ENCODE results near the gene IAH1.

The IAH1 gene, protein sequence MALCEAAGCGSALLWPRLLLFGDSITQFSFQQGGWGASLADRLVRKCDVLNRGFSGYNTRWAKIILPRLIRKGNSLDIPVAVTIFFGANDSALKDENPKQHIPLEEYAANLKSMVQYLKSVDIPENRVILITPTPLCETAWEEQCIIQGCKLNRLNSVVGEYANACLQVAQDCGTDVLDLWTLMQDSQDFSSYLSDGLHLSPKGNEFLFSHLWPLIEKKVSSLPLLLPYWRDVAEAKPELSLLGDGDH

DNA sequence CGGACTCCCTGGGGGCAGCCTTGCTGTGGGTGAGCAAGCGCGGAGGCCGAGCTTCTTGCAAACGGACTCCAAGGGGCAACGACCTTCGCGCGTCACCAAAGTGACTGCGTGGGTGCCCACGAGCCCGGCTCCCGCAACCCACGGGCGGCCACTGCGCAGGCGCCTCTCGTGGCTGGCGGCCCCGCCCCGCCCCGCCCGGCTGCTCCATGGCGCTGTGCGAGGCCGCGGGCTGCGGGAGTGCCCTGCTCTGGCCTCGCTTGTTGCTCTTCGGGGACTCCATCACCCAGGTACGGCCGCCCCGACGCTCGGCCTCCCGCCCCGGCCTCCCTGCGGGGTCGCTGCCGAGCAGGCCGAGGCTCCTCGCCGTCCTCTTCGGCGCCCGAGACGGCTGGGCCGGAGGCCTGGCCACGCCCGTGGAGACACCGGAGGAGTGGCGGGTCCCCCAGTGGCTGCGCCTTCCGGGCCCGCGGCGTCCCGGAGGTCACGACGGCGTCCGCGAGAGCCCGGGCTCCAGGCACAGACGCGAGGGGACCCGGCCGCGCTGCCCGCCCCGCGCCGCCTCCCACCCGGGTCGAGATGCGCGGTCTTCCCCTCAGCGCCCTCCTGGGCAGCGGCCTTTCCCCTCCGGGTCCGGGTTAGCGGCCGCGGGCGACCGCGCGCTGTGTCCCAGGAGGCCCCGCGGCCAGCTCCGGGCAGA is at the start of gene IAH1:
TSS of gene IAH1 (plus strand) at position 191 of the 697 bp plus-strand sequence. CDS start at position 207, 16 bp downstream.
- DNase-seq (ENCODE audit: low read depth in 2 of 2), result no peak

DNA sequence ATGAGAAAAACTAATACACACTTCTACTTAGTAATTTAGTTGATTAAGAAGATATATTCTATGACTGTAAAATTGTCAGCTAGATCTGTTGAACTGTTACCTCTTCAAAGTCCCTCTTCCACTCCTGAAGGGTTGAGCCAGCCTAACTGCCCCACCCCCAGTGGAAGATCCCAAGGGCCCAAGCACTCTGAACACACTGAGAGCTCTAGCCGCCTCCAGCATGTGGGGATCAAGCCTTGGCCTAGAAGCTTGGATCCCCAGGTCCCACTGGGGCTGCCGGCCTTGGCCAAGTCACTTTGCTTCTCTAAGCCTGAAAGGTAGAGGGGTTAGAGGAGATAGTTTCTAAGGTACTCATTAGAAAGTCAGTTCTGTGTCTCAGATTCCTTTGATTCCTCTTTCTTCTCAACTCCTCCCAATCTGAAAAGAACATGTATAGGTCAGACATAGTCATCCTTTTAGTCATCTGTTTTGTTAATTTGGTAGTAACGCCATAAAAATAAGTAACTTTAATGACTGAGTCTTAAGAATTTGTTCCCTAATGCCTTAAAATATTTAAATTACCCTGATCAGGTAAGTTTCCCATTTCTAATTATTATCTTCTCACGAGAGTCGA is 45.3 kb upstream of the IAH1 start:
- no peak for DNase-seq (ENCODE audit: low read depth in 2 of 2)

DNA sequence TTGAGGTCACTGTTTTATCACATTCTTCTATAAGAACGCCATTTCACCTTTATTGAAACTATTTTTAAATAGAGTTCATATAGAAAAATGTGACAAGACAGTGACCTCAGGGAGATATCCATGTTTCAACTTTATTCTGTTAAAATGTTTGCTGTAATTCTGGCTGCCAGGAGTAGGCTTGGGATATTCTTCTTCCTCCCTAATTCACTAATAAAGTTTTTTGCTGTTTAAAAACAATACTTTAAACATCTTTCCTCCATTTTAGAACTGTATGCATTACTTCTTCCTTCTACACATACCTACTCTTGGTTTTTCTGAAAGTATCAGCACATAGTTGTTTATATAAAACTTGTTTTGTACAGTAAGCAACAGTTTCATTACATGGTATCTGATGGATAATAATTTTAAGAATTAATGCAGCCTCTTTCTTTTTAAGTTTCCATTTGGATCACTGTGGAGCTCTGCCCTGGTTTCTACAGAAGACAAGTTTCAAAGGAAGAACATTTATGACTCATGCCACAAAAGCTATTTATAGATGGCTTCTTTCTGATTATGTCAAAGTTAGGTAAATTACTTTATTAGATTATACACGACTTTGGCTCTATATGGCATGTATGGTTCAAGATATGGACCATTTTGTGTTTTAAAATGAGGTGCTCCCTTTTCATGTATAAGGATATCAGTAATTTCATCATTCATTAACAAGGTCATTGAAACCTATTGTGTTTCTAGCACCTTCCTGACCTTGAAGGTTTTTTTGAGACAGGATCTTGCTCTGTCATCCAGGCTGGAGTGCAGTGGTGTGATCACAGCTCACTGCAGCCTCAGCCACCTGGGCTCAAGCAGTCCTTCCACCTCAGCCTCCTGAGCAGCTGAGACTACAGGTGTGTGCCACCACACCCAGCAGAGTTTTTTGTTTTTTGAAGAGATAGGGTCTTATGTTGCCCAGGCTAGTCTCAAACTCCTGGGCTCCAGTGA is 43.7 kb upstream of the IAH1 start:
- no peak for DNase-seq (ENCODE audit: low read depth in 2 of 2)

DNA sequence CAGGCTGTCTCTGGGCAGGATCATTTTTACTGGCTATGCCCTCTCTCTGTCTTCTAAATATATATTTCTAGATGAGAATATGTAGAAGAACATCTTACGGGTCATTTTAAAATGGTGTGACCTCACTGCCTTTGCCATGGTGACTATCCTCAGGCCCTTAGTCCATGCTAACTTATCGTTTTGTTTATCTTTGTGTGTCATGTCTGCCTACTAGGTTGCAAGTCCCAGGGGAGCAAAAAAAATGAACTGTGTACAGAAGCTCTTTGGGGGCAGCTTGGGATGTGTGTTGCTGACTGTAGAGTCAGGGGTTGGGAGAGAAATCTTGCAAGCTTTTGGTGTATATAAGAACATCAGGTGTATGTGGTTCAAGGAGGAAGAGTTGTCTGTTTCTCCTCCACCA is 39.9 kb upstream of the IAH1 start:
- no peak for DNase-seq (ENCODE audit: low read depth in 2 of 2)

DNA sequence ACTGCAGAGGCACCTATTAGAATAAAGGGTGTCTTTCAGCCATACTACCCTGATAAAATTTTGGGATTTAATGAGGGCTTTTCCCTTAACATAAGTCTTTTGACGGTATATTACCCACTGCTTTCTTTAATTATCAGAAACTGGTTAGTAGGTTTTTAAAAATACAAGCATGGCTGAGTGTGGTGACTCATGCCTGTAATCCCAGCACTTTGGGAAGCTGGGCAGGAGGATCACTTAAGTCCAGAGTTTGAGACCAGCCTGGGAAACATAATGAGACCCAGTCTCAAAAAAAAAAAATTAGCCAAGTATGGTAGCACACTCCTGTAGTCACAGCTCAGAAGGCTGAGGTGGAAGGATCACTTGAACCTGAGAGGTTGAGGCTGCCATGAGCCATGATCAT is 34.8 kb upstream of the IAH1 start:
- DNase-seq (ENCODE audit: low read depth in 2 of 2), result no peak

DNA sequence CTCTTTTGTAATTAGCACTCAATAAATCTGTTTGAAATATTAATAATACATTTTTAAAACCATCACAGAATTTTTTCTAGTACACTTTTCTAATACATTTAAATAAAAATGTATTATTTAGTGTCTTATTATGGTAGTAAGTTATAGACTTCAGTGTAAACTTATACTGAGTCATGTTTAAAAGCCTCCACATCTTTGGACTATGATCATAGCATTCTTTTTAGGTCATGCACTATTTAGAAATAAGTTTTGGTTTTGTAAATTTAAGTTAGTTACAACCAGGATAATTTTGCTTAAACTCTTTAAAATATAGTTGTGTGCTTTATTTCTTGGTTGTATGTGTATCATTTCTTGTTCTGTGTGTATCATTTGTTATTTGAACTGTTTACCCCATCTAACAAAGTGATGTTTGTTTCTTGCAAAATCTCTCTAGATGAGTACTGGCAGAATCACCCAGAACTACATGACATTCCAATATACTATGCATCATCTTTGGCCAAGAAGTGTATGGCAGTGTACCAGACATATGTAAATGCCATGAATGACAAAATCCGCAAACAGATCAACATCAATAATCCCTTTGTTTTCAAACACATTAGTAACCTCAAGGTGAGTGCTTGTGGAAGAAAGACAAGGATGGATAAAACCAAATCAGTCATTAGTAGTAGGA is 34.2 kb upstream of the IAH1 start:
- DNase-seq (ENCODE audit: low read depth in 2 of 2), result peak in 1 of 2 experiments; percentile 21

DNA sequence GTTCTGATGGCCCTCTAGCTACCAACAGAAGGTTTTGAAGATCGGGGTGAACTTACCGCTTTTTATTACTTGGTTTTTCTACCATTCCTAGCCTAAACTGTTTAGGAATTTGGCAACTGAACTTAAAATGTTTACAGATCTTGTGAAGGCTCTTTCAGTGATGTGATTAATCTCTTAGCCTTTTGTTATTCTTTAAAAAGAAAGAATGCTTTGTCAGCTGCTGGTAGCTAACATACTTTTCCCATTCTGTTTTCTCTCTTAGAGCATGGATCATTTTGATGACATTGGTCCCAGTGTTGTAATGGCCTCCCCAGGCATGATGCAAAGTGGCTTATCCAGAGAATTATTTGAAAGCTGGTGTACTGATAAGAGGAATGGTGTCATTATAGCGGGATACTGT is 32.8 kb upstream of the IAH1 start:
- no peak for DNase-seq (ENCODE audit: low read depth in 2 of 2)

DNA sequence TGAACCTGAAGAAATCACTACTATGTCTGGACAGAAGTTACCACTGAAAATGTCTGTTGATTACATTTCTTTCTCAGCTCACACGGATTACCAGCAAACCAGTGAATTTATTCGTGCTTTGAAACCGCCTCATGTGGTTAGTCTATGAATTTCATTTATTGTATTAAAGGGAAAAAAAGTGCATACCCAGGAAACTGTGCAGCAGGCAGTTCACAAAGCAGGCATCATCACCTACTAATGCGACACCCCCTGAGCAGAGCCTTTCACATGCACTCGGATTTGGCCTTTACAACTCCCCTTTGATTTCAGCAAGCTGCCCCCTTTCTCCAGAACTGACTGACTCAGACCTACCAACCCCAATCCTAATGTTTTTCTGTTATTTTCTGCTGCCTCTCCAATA is 30.8 kb upstream of the IAH1 start:
- DNase-seq (ENCODE audit: low read depth in 2 of 2), result no peak

DNA sequence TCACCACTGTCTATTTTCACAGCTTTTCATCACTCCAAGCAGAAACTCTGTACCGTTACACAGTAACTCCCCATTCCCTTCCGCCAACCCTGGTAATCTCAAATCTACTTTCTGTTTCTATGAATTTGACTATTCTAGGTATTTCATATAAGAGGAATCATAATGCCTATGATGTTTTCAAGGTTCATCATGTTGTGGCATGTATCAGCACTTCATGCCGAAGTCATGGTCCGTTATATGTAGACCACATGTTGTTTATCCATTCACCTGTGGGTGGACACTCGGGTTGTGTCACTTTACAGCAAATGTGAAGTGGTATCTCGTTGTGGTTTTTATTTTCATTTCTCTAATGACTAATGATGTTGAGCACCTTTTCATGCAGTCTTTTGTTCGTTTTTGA is 29.3 kb upstream of the IAH1 start:
- DNase-seq (ENCODE audit: low read depth in 2 of 2), result no peak

DNA sequence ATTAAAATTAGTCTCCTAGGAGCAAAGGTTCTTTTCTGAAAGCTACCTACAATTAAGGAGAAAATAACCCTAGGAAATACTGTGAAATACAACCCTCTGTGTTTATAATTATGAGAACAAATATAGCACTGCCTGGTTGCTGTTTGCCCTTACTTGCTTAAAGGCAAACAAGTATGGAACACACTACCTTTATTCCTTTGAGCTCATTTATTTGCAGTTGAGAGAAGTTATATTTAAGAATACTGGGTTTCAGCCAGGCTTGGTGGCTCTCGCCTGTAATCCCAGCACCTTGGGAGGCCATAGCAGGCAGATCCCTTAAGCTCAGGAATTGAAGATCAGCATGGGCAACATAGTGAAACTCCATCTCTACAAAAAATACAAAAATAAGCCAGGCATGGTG is 23.1 kb upstream of the IAH1 start:
- DNase-seq (ENCODE audit: low read depth in 2 of 2), result no peak

DNA sequence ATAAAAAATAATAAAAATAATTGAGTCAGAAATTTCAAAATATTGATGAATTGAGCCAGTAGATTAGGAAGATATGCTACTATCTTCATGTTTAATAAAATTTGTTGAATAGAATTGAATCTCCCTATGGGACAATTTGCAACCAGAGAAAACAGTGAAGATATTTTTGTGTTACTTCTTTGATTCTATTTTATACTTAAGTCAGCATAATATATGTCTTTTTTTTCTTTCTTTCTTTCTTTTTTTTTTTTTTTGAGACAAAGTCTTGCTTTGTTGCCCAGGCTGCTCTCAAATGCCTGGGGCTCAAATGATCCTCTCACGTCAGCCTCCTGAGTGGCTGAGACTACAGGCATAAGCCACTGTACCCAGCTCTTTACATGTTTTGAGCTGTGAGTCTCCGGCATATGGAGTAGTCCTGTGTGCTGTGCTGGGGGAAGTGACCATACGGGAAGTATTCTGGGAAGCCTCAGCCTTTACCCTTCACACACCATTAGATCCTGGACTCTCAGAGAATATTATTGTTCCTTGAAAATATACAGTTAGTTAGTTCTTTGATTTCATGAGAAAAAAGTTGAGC is 13.8 kb upstream of the IAH1 start:
- no peak for DNase-seq (ENCODE audit: low read depth in 2 of 2)

DNA sequence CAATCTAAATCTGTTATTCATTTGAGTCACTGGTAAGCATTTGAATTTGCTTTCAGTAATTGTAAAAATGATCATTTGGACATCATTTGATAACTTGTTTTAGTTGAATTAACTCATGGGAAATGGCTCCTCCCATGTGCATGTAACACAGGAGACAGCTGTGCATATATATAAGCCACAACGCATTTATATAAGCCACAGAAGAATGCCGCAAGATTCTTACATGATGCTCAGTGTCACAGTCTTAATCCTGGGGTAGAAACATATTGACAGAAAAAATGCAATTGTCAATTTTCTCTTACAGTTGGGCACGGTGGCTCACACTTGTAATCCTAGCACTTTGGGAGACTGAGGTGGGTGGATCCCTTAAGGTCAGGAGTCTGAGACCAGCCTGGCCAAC is 13.3 kb upstream of the IAH1 start:
- DNase-seq (ENCODE audit: low read depth in 2 of 2), result no peak

DNA sequence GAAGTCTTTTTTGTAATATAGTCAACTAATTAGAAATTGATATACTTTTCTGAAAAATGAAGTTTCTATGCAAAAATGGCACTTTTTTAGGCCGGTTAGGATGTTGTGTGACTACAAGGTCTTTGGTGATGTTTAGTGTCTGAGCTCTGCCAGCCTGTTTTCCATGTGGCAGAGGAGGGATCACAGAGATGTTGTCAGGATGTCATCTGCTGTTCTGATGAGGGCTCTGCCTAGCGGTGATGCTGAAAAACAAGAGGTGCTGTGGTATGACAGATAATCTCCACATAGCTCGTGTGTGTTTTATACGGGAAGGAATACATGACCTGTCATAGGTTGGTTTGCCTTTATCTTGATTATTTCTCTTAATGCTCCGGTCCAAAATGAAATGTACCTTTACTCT is 12.0 kb upstream of the IAH1 start:
- no peak for DNase-seq (ENCODE audit: low read depth in 2 of 2)

DNA sequence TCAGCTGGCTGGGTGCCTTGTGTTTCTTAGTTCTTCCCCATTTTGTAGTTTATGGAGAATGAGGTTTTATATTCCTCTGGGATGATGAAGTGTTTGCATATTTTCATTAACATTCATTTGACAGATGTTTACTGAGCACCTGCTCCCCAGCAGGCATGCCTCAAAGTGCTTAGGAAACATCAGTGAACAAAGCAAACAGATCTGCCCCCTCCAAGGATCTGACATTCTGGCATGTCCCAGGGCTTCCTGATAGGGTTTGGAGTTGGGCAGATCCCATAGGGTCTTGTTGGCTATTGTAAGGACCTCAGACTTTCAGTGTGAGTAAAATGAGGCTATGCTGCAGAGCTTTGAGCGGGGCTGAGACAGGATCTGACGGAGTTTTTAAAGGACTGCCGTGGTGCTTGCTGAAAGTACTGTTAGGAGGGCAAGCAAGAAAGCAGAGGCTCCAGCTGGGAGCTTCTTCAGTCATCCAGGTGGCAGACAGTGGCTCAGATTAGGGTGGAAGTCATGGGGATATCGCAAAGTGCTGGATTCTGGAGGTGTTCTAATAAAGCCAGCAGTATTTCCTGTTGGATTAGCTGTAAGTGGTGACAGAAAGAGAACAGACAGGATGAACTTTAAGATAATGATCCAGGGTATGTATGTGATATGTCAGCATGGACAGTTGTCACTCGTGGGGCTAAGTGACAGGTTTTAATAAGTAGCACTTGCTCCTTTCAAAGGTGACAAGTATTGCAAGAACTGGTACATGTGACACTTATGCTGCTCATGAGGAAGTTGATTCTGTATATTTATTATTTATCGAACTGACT is 11.3 kb upstream of the IAH1 start:
- no peak for DNase-seq (ENCODE audit: low read depth in 2 of 2)

DNA sequence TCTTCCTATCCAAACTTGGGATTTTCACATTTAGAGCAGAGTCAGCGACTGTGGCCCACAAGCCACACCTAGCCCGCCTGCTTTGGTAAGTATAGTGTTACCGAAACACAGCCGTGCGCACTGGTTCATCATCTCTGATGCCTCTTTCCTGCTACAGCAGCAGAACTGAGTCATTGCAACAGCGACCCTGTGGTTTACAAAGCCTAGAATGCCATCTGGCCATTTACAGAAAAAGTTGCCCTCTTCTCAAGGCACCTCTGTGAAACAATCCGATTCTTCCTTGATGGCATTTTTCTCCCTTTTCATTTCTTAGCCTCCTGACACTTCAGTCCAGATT is 10.7 kb upstream of the IAH1 start:
- DNase-seq (ENCODE audit: low read depth in 2 of 2), result no peak

DNA sequence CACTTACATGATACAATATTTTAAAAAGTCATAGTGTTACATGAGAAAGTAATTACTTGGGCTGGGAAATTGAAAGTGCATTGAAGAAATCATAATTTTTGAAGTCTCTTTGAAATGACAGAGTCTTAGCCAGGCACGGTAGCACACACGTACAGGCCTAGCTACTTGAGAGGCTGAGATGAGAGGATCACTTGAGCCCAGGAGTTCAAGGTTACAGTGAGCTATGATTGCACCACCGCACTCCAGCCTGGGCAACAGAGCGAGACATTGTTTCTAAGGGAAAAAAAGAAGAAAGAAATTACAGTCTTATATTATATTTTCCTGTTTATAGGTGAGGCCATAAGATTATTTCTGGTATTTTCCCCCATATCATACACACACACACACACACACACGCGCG is 9.2 kb upstream of the IAH1 start:
- DNase-seq (ENCODE audit: low read depth in 2 of 2), result no peak

DNA sequence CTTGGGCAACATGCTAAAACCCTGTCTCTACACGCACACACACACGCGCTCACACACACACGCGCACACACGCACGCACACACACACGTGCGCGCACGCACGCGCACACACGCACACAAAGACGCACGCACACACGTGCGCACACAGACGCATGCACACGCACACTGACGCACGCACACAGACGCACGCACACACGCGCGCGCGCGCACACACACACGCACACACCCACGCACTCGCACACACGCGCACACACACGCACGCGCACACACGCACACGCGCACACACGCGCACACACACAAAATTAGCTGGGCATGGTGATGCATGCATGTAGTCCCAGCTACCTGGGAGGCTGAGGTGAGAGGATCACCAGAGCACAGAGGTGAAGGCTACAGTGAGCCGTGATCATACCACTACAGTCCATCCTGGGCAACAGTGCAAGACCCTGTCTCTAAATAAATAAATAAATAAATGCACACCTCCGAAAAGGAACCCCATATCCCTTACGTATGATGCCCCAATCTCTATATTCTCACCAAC is 8.1 kb upstream of the IAH1 start:
- DNase-seq (ENCODE audit: low read depth in 2 of 2), result no peak

DNA sequence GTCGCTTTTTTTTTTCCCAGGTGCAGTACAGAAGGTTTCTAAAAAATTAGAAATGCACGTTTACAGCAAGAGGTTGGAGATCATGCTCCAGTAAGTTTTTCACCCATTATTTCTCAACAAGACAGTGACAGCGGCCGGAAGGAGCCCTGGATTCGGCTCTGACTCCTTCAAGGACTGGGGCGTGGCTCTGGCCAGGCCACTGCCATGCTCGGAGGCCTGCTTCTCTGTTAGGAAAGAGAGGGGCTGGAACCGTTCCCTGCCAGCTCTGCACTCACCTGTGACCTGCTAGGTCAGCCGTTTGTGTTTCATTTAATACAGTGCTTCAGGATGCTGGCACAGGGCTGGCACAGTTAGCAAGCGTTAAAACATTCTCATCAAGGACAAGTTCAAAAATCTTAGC is 6.7 kb upstream of the IAH1 start:
- DNase-seq (ENCODE audit: low read depth in 2 of 2), result no peak

DNA sequence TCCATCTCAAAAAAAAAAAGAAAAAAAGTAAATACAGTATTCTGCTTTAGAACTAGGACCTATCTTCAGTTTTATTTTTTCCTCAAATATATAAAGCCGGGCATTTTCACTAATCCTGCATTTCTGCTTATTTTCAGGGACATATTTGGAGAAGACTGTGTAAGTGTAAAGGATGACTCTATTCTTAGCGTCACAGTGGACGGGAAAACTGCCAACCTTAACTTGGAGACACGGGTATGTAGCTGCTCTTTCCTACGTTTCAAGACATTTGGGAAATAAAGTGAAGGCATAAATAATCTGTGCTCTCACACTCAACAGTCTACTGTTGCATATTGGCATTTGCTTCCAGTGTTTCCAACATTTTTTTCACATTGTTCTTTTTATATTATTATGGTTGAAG is 3.1 kb upstream of the IAH1 start:
- DNase-seq (ENCODE audit: low read depth in 2 of 2), result no peak

DNA sequence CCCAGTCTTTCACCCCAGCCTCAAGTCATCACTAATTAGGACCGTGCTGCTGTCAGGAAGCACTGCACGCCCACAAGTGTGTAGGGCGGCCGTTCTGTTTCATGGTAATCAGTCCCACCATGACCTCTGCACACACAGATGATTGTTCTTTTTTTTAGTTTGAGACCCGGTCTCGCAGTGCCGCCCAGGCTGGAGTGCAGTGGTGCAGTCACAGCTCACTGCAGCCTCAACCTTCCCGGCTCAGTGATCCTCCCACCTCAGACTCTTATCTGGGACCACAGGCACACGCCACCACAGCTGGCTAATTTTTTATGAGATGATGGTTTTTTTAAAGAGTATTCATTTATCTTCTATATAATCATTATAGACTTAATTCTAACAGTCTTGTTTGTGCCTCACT is 1.8 kb upstream of the IAH1 start:
- DNase-seq (ENCODE audit: low read depth in 2 of 2), result no peak
